ENCODE measurements around the gene CLCNKB. TPM values are rescaled to one million over a fixed set of nuclear protein-coding genes. Genes with fewer than 3 reads are reported as not detected.
A peak's percentile ranks its signal among the peaks of the same experiment; 100 is the strongest.
"Not testable (repeated sequence)": the region's sequence is repeated elsewhere in the genome, so short reads cannot be mapped to it uniquely, and the experiment has no call there.

The CLCNKB gene
- total RNA-seq, 2 experiments from 2014 or later, result not detected

- H3K36me3 Mint-ChIP-seq, result no peaks in the 10 kb centered on the region
- peaks cover 5% of the 10 kb centered on the region for H3K27me3 Mint-ChIP-seq
- ChIA-PET CTCF (no interaction called here), POLR2A (no interaction called here)
- no peak overlapping the region for H3K4me3 Mint-ChIP-seq
- H3K4me1 Mint-ChIP-seq (ENCODE audit: low read depth), result no peaks in the 10 kb centered on the region
- DNase-seq, result no peak
- intact Hi-C loops (cut with micrococcal nuclease), result no loop called here
- no peak overlapping the region for H3K27ac Mint-ChIP-seq
- no peaks in the 10 kb centered on the region for H3K9me3 Mint-ChIP-seq
These were observed 20.4 kb upstream of the CLCNKB start for GRCh38 chr1:16023050-16023653.

- intact Hi-C loops (cut with micrococcal nuclease); DNase-seq; POLR2A ChIA-PET; H3K4me1 Mint-ChIP-seq (ENCODE audit: low read depth); H3K36me3 Mint-ChIP-seq; H3K9me3 Mint-ChIP-seq; H3K4me3 Mint-ChIP-seq; H3K27ac Mint-ChIP-seq: not testable (repeated sequence)
- H3K27me3 Mint-ChIP-seq, result peaks cover 15% of the 10 kb centered on the region
- CTCF ChIA-PET, result interaction anchor here (0.6 to 1.0 kb wide), 2 partner anchors 18 to 431 kb away, joined by 3 to 4 read pairs; no protein-coding TSS in a partner anchor
These were observed 17.3 kb upstream of the CLCNKB start for GRCh38 chr1:16026302-16026701.

GRCh38 chr1:16026723-16027484 is 16.7 kb upstream of the CLCNKB start:
- peak; percentile 37 for DNase-seq
- H3K27me3 Mint-ChIP-seq, result peaks cover 15% of the 10 kb centered on the region
- no peaks in the 10 kb centered on the region for H3K36me3 Mint-ChIP-seq
- CTCF ChIA-PET, result interaction anchor here (0.6 to 1.0 kb wide), 2 partner anchors 18 to 431 kb away, joined by 3 to 4 read pairs; no protein-coding TSS in a partner anchor
- no peaks in the 10 kb centered on the region for H3K9me3 Mint-ChIP-seq
- no peaks in the 10 kb centered on the region for H3K4me1 Mint-ChIP-seq (ENCODE audit: low read depth)
- no peak overlapping the region for H3K4me3 Mint-ChIP-seq
- no peak overlapping the region for H3K27ac Mint-ChIP-seq
- intact Hi-C loops (cut with micrococcal nuclease), result no loop called here
- POLR2A ChIA-PET, result no interaction called here

DNA sequence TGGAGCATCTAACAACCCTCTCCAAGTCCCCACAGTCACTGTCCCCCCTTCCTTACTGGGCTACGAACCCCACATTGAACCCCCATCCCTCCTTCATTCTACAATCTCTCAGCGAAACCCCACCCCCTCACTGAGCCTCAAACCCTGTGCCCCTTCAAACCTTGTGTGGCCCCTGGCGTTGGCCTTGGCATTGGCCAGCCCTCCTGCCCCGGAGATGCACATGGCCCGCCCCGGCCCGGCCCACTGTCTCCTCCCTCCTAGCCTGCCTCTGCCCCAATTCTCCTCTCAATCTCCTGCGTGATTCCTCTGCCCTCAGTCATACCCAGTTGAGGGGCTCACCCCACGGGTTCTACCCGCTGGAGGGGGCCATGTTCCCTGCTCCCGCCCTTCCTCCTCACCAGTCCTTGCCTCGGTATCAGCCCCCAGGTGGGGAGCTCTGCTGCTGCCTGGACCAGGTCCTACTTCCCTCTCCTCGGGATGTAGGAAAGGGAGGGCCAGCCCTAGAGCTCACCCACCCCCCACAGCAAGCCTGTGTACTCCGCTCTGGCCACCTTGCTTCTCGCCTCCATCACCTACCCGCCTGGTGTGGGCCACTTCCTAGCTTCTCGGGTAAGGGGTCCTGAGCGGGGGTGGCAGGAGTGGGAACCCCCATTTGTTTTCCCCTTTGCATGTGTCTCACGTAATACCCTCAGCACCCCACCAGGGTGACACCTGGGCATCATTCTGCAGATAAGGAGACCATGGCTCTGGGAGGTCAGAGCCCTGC is 15.2 kb upstream of the CLCNKB start:
- intact Hi-C loops (cut with micrococcal nuclease), result no loop called here
- H3K27me3 Mint-ChIP-seq, result peaks cover 20% of the 10 kb centered on the region
- H3K27ac Mint-ChIP-seq, result no peak overlapping the region
- no peaks in the 10 kb centered on the region for H3K4me1 Mint-ChIP-seq (ENCODE audit: low read depth)
- POLR2A ChIA-PET, result no interaction called here
- H3K4me3 Mint-ChIP-seq, result no peak overlapping the region
- CTCF ChIA-PET, result no interaction called here
- no peaks in the 10 kb centered on the region for H3K36me3 Mint-ChIP-seq
- no peaks in the 10 kb centered on the region for H3K9me3 Mint-ChIP-seq
- DNase-seq, result no peak

GRCh38 chr1:16029003-16029268 is 14.6 kb upstream of the CLCNKB start:
- DNase-seq; H3K27ac Mint-ChIP-seq; CTCF ChIA-PET; intact Hi-C loops (cut with micrococcal nuclease); POLR2A ChIA-PET; H3K4me3 Mint-ChIP-seq; H3K9me3 Mint-ChIP-seq; H3K36me3 Mint-ChIP-seq; H3K4me1 Mint-ChIP-seq (ENCODE audit: low read depth): not testable (repeated sequence)
- peaks cover 20% of the 10 kb centered on the region for H3K27me3 Mint-ChIP-seq

DNA sequence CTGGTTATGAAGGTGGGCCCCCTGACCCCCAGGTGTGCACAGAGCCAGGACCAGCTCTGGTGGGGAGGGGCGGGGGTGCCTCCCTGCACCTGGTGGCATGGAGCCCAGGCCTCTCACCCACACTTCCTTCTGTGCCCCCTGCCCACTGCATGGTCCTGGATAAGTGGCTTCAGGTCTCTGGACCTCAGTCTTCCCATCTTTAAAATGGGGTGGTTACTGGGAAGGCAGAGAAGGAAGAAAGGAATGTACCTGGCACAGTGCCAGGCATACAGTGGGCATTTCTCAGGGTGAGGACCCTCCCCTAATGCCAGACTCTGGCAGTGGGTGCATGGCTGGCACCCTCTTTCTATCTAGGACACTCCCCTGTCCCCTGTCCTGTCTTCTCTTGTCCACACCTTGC is 14.3 kb upstream of the CLCNKB start:
- H3K9me3 Mint-ChIP-seq, result no peaks in the 10 kb centered on the region
- POLR2A ChIA-PET, result no interaction called here
- DNase-seq, result no peak
- no peaks in the 10 kb centered on the region for H3K4me1 Mint-ChIP-seq (ENCODE audit: low read depth)
- no peaks in the 10 kb centered on the region for H3K36me3 Mint-ChIP-seq
- no peak overlapping the region for H3K4me3 Mint-ChIP-seq
- peaks cover 20% of the 10 kb centered on the region for H3K27me3 Mint-ChIP-seq
- CTCF ChIA-PET, result no interaction called here
- H3K27ac Mint-ChIP-seq, result no peak overlapping the region
- intact Hi-C loops (cut with micrococcal nuclease), result no loop called here

DNA sequence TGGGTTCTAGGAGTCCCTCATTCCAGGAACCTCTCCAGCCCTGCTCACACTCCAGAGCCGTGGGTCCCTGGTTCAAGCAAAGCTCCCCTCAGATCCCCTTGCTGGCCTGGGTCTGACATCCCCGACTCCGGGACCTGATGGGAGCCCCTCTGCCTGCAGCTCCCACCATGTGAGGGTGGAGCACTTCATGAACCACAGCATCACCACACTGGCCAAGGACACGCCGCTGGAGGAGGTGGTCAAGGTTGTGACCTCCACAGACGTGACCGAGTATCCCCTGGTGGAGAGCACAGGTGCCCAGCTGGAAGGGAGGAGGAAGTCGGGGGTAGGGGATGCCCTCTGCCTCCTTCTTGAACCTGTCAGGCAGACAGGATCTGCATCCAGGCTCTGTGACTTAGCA is 12.0 kb upstream of the CLCNKB start:
- Mint-ChIP-seq H3K9me3 (no peaks in the 10 kb centered on the region), H3K36me3 (no peaks in the 10 kb centered on the region), H3K27me3 (peaks cover 20% of the 10 kb centered on the region), H3K27ac (no peak overlapping the region), H3K4me1 (ENCODE audit: low read depth) (no peaks in the 10 kb centered on the region), H3K4me3 (no peak overlapping the region)
- CTCF ChIA-PET, result interaction anchor here (0.6 to 1.6 kb wide), 4 partner anchors 17 to 240 kb away, joined by 3 to 8 read pairs (median 4); no protein-coding TSS in a partner anchor
- intact Hi-C loops (cut with micrococcal nuclease), result no loop called here
- DNase-seq, result no peak
- POLR2A ChIA-PET, result no interaction called here

DNA sequence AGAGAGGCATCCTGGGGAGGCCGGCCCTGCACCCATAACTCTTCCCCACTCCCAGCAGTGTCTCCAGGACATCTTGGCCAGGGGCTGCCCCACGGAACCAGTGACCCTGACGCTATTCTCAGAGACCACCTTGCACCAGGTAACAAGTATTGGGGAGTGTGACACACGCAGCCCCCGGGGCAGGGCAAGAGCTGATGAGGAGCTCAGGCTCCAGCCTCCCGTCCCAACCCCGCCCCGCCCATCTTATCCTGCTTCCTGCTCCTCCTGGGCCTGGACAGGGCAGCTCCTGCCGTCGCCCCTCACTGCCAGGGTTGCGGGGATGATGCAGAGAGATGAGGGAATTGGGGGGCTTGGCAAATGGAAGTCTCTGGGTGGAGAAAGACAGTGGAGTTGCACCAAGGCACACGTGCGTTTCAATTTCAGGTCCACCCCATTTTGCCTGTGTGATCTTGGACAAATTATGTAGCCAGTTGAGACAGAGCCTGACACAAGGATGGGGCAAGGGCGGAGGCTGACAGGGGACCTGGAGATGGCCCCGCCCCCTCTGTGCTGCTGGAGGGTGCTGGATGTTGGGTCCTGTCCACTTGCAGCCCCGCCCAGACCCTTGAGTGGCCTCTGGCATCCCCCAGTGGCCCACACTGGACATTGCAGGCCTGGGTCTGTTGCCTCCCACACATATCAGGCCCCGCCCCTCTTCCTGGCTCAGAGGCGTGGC is 11.0 kb upstream of the CLCNKB start:
- Mint-ChIP-seq H3K4me3 (no peak overlapping the region), H3K36me3 (no peaks in the 10 kb centered on the region), H3K4me1 (ENCODE audit: low read depth) (no peaks in the 10 kb centered on the region), H3K9me3 (no peaks in the 10 kb centered on the region), H3K27me3 (peaks cover 20% of the 10 kb centered on the region), H3K27ac (no peak overlapping the region)
- intact Hi-C loops (cut with micrococcal nuclease), result loop anchor here (1.0 kb wide), 1 partner anchor 23 kb away; no protein-coding TSS in a partner anchor
- peak; percentile 76 for DNase-seq
- CTCF ChIA-PET, result interaction anchor here (0.6 to 1.6 kb wide), 3 partner anchors 18 to 241 kb away, joined by 3 to 8 read pairs (median 4); no protein-coding TSS in a partner anchor
- POLR2A ChIA-PET, result no interaction called here

- H3K27ac Mint-ChIP-seq; H3K4me1 Mint-ChIP-seq (ENCODE audit: low read depth); H3K36me3 Mint-ChIP-seq; H3K4me3 Mint-ChIP-seq; H3K9me3 Mint-ChIP-seq; DNase-seq; CTCF ChIA-PET; POLR2A ChIA-PET: not testable (repeated sequence)
- intact Hi-C loops (cut with micrococcal nuclease), result loop anchor here (1.0 kb wide), 1 partner anchor 24 kb away; no protein-coding TSS in a partner anchor
- H3K27me3 Mint-ChIP-seq, result peaks cover 15% of the 10 kb centered on the region
These were observed 10.4 kb upstream of the CLCNKB start for GRCh38 chr1:16033103-16033632.

DNA sequence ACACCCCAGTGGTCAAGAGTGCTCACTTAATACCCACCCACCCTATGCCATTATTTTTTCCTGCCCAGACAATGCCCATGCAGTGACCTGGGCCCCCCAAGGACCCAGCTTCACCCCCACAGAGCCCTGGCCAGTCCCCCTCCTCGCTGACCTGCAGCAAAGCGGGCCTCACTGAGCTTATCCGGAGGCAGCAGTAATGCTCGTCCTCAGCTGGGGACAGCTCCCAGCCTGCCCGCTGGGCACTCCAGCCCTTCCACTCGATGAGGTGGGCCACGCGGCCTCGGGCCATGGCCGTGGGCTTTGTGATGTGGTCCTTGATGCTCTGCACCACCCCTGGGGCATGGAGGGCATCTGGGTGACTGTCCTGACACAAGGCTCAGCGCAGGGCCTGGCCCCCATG is 7.1 kb upstream of the CLCNKB start:
- H3K4me3 Mint-ChIP-seq; H3K4me1 Mint-ChIP-seq (ENCODE audit: low read depth); H3K36me3 Mint-ChIP-seq; H3K27ac Mint-ChIP-seq; intact Hi-C loops (cut with micrococcal nuclease); DNase-seq; H3K27me3 Mint-ChIP-seq; H3K9me3 Mint-ChIP-seq: not testable (repeated sequence)
- ChIA-PET CTCF (interaction anchor here (1.5 to 1.7 kb wide), 2 partner anchors 22 to 26 kb away, joined by 3 to 4 read pairs; no protein-coding TSS in a partner anchor), POLR2A (interaction anchor here (1.0 kb wide), 1 partner anchor 22 kb away, joined by 3 read pairs; no protein-coding TSS in a partner anchor)

GRCh38 chr1:16038620-16038912 is 5.0 kb upstream of the CLCNKB start:
- Mint-ChIP-seq H3K9me3 (no peaks in the 10 kb centered on the region), H3K36me3 (no peaks in the 10 kb centered on the region), H3K27me3 (peaks cover 4% of the 10 kb centered on the region), H3K4me3 (no peak overlapping the region), H3K27ac (no peak overlapping the region), H3K4me1 (ENCODE audit: low read depth) (no peaks in the 10 kb centered on the region)
- ChIA-PET POLR2A (no interaction called here), CTCF (no interaction called here)
- intact Hi-C loops (cut with micrococcal nuclease), result no loop called here
- DNase-seq, result no peak

DNA sequence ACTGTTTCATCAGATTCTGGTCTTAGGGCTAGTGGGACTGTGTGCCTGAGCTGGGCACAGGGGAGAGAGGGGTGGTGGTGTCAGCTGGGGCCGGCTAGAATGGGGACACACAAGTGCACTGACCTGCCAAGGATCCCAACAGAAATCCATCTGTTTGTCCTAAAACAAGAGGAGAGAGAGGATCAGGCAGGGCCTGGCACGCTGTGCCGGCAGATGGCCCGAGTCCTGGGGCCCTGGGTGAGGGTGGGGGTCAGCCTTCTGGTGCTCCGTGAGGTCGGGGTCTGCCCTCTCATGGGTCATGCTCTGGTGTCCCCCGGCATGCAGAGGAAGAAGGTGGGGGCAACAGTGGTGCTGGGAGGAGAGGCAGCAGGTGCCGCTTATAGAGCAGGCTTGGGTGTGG is 3.7 kb upstream of the CLCNKB start:
- H3K36me3 Mint-ChIP-seq; H3K9me3 Mint-ChIP-seq; DNase-seq; H3K4me3 Mint-ChIP-seq; CTCF ChIA-PET; H3K4me1 Mint-ChIP-seq (ENCODE audit: low read depth); intact Hi-C loops (cut with micrococcal nuclease); H3K27ac Mint-ChIP-seq; H3K27me3 Mint-ChIP-seq; POLR2A ChIA-PET: not testable (repeated sequence)

Data from activated CD4-positive, alpha-beta memory T cell treated with anti-CD3 and anti-CD28 coated beads for 36 hours (primary cell).